ENCODE results near the gene RASA1. TPM values are rescaled to one million over a fixed set of nuclear protein-coding genes. Genes with fewer than 3 reads are reported as not detected.

The RASA1 gene
- total RNA-seq, result 10 to 100 TPM; 26.6 to 28.2 TPM

GRCh38 chr5:87267574-87268125, at the start of gene RASA1:
TSS of gene RASA1 (plus strand) at chr5:87267883. CDS start at chr5:87268452, 569 bp downstream.
- Mint-ChIP-seq H3K4me3 (peak within 1 kb of the TSS; percentile 98 to 99), H3K27ac (peak within 1 kb of the TSS; percentile 98), H3K9me3 (no peaks in the 10 kb centered on the region), H3K27me3 (ENCODE audit: low read depth) (no peaks in the 10 kb centered on the region), H3K36me3 (ENCODE audit: insufficient read depth in 2 of 2) (peaks cover 0 to 5% of the 10 kb centered on the region in 2 donors), H3K4me1 (ENCODE audit: low read depth) (peaks cover 27% of the 10 kb centered on the region)
- ATAC-seq (replicated peaks in 1 of 2) (peak; percentile 73 to 77), DNase-seq (peak; percentile 81 to 85)

- H3K4me3 Mint-ChIP-seq, result no peak overlapping the region
- ATAC-seq (replicated peaks in 1 of 2), result no peak
- no peaks in the 10 kb centered on the region for H3K9me3 Mint-ChIP-seq
- H3K27ac Mint-ChIP-seq, result no peak overlapping the region
- no peaks in the 10 kb centered on the region for H3K36me3 Mint-ChIP-seq (ENCODE audit: insufficient read depth in 2 of 2)
- H3K27me3 Mint-ChIP-seq (ENCODE audit: low read depth), result no peaks in the 10 kb centered on the region
- no peak for DNase-seq
- no peaks in the 10 kb centered on the region for H3K4me1 Mint-ChIP-seq (ENCODE audit: low read depth)
These were observed 37.9 kb upstream of the RASA1 start for GRCh38 chr5:87229780-87230179.

GRCh38 chr5:87231037-87231808, 36.5 kb upstream of the RASA1 start:
- no peaks in the 10 kb centered on the region for H3K4me1 Mint-ChIP-seq (ENCODE audit: low read depth)
- no peaks in the 10 kb centered on the region for H3K9me3 Mint-ChIP-seq
- no peak for DNase-seq
- H3K27me3 Mint-ChIP-seq (ENCODE audit: low read depth), result no peaks in the 10 kb centered on the region
- no peak overlapping the region for H3K4me3 Mint-ChIP-seq
- no peaks in the 10 kb centered on the region for H3K36me3 Mint-ChIP-seq (ENCODE audit: insufficient read depth in 2 of 2)
- no peak overlapping the region for H3K27ac Mint-ChIP-seq
- peak; percentile 51 to 69 for ATAC-seq (replicated peaks in 1 of 2)

- no peaks in the 10 kb centered on the region for H3K4me1 Mint-ChIP-seq (ENCODE audit: low read depth)
- H3K9me3 Mint-ChIP-seq, result no peaks in the 10 kb centered on the region
- no peak overlapping the region for H3K4me3 Mint-ChIP-seq
- H3K36me3 Mint-ChIP-seq (ENCODE audit: insufficient read depth in 2 of 2), result no peaks in the 10 kb centered on the region
- DNase-seq (no peak), ATAC-seq (replicated peaks in 1 of 2) (no peak)
- no peak overlapping the region for H3K27ac Mint-ChIP-seq
- no peaks in the 10 kb centered on the region for H3K27me3 Mint-ChIP-seq (ENCODE audit: low read depth)
These were observed 34.5 kb upstream of the RASA1 start for GRCh38 chr5:87233143-87233542.

GRCh38 chr5:87241555-87241954, 26.1 kb upstream of the RASA1 start:
- DNase-seq (no peak), ATAC-seq (replicated peaks in 1 of 2) (no peak)
- Mint-ChIP-seq H3K4me1 (ENCODE audit: low read depth) (peaks cover 4% of the 10 kb centered on the region), H3K9me3 (peaks cover 0 to 2% of the 10 kb centered on the region in 2 donors), H3K36me3 (ENCODE audit: insufficient read depth in 2 of 2) (no peaks in the 10 kb centered on the region), H3K4me3 (no peak overlapping the region), H3K27me3 (ENCODE audit: low read depth) (no peaks in the 10 kb centered on the region), H3K27ac (no peak overlapping the region)

GRCh38 chr5:87242242-87242641, 25.4 kb upstream of the RASA1 start:
- H3K36me3 Mint-ChIP-seq (ENCODE audit: insufficient read depth in 2 of 2), result no peaks in the 10 kb centered on the region
- no peak overlapping the region for H3K27ac Mint-ChIP-seq
- no peaks in the 10 kb centered on the region for H3K27me3 Mint-ChIP-seq (ENCODE audit: low read depth)
- peak overlapping the region in 1 of 2 donors; percentile 3 for H3K4me3 Mint-ChIP-seq
- DNase-seq (no peak), ATAC-seq (replicated peaks in 1 of 2) (peak in 1 of 2 donors; percentile 38)
- peaks cover 4% of the 10 kb centered on the region for H3K4me1 Mint-ChIP-seq (ENCODE audit: low read depth)
- H3K9me3 Mint-ChIP-seq, result peaks cover 0 to 2% of the 10 kb centered on the region in 2 donors

GRCh38 chr5:87243161-87243844, 24.4 kb upstream of the RASA1 start:
- DNase-seq, result no peak
- Mint-ChIP-seq H3K9me3 (peaks cover 0 to 2% of the 10 kb centered on the region in 2 donors), H3K4me1 (ENCODE audit: low read depth) (peaks cover 4% of the 10 kb centered on the region), H3K27me3 (ENCODE audit: low read depth) (no peaks in the 10 kb centered on the region), H3K36me3 (ENCODE audit: insufficient read depth in 2 of 2) (no peaks in the 10 kb centered on the region), H3K4me3 (no peak overlapping the region), H3K27ac (no peak overlapping the region)
- ATAC-seq (replicated peaks in 1 of 2), result peak in 1 of 2 donors; percentile 66

GRCh38 chr5:87245451-87245850, 22.2 kb upstream of the RASA1 start:
- no peak for ATAC-seq (replicated peaks in 1 of 2)
- H3K27me3 Mint-ChIP-seq (ENCODE audit: low read depth), result no peaks in the 10 kb centered on the region
- no peaks in the 10 kb centered on the region for H3K9me3 Mint-ChIP-seq
- H3K36me3 Mint-ChIP-seq (ENCODE audit: insufficient read depth in 2 of 2), result no peaks in the 10 kb centered on the region
- peaks cover 4% of the 10 kb centered on the region for H3K4me1 Mint-ChIP-seq (ENCODE audit: low read depth)
- no peak for DNase-seq
- no peak overlapping the region for H3K27ac Mint-ChIP-seq
- H3K4me3 Mint-ChIP-seq, result no peak overlapping the region

GRCh38 chr5:87246061-87246460, 21.6 kb upstream of the RASA1 start:
- no peak for DNase-seq
- Mint-ChIP-seq H3K36me3 (ENCODE audit: insufficient read depth in 2 of 2) (no peaks in the 10 kb centered on the region), H3K9me3 (no peaks in the 10 kb centered on the region), H3K4me3 (no peak overlapping the region), H3K4me1 (ENCODE audit: low read depth) (peaks cover 4% of the 10 kb centered on the region), H3K27ac (no peak overlapping the region), H3K27me3 (ENCODE audit: low read depth) (no peaks in the 10 kb centered on the region)
- no peak for ATAC-seq (replicated peaks in 1 of 2)

GRCh38 chr5:87252283-87252605, 15.4 kb upstream of the RASA1 start:
- Mint-ChIP-seq H3K4me3 (no peak overlapping the region), H3K36me3 (ENCODE audit: insufficient read depth in 2 of 2) (no peaks in the 10 kb centered on the region), H3K27ac (no peak overlapping the region), H3K4me1 (ENCODE audit: low read depth) (no peaks in the 10 kb centered on the region), H3K27me3 (ENCODE audit: low read depth) (no peaks in the 10 kb centered on the region), H3K9me3 (no peaks in the 10 kb centered on the region)
- DNase-seq, result no peak
- ATAC-seq (replicated peaks in 1 of 2), result no peak

- no peak for ATAC-seq (replicated peaks in 1 of 2)
- H3K27ac Mint-ChIP-seq, result no peak overlapping the region
- no peaks in the 10 kb centered on the region for H3K27me3 Mint-ChIP-seq (ENCODE audit: low read depth)
- no peaks in the 10 kb centered on the region for H3K36me3 Mint-ChIP-seq (ENCODE audit: insufficient read depth in 2 of 2)
- no peak for DNase-seq
- no peaks in the 10 kb centered on the region for H3K4me1 Mint-ChIP-seq (ENCODE audit: low read depth)
- no peak overlapping the region for H3K4me3 Mint-ChIP-seq
- H3K9me3 Mint-ChIP-seq, result no peaks in the 10 kb centered on the region
These were observed 13.6 kb upstream of the RASA1 start for GRCh38 chr5:87254035-87254434.

GRCh38 chr5:87258507-87258906, 9.2 kb upstream of the RASA1 start:
- H3K36me3 Mint-ChIP-seq (ENCODE audit: insufficient read depth in 2 of 2), result no peaks in the 10 kb centered on the region
- H3K27me3 Mint-ChIP-seq (ENCODE audit: low read depth), result no peaks in the 10 kb centered on the region
- H3K9me3 Mint-ChIP-seq, result no peaks in the 10 kb centered on the region
- H3K4me1 Mint-ChIP-seq (ENCODE audit: low read depth), result peaks cover 8% of the 10 kb centered on the region
- DNase-seq (no peak), ATAC-seq (replicated peaks in 1 of 2) (no peak)
- no peak overlapping the region for H3K27ac Mint-ChIP-seq
- H3K4me3 Mint-ChIP-seq, result no peak overlapping the region

GRCh38 chr5:87260604-87261192, 7.0 kb upstream of the RASA1 start:
- H3K9me3 Mint-ChIP-seq, result no peaks in the 10 kb centered on the region
- H3K36me3 Mint-ChIP-seq (ENCODE audit: insufficient read depth in 2 of 2), result no peaks in the 10 kb centered on the region
- no peak overlapping the region for H3K4me3 Mint-ChIP-seq
- no peak overlapping the region for H3K27ac Mint-ChIP-seq
- DNase-seq, result no peak
- H3K4me1 Mint-ChIP-seq (ENCODE audit: low read depth), result peaks cover 8% of the 10 kb centered on the region
- ATAC-seq (replicated peaks in 1 of 2), result no peak
- no peaks in the 10 kb centered on the region for H3K27me3 Mint-ChIP-seq (ENCODE audit: low read depth)

Data from activated T-cell treated with anti-CD3 and anti-CD28 coated beads, Interleukin-2, amount 50 U/mL, for 72 hours (primary cell).